Transverse colon (tissue), 4 donors: ENCODE results near the gene KHDC4. TPM values are rescaled to one million over a fixed set of nuclear protein-coding genes. Genes with fewer than 3 reads are reported as not detected.

ENCODE experiments used
- DNase-seq: peaks from one replicate; pipeline ENCODE4 v3.0.0-alpha.2; 2019
- H3K27ac ChIP-seq, 4 donors: fragments of 200-600 bp; sonication (generic); 2 replicates each; pipeline ENCODE4 v1.5.1; 2016 to 2018; ENCODE audit warnings: inconsistent platforms in 4 of 4
- H3K27me3 ChIP-seq: fragments of 200-600 bp; sonication (generic); 2 replicates; pipeline ENCODE4 v1.5.1; 2017; ENCODE audit warnings: inconsistent platforms
- H3K36me3 ChIP-seq, 4 donors: fragments of 200-600 bp; sonication (generic); 2 replicates each; pipeline ENCODE4 v1.5.1; 2017 to 2019; ENCODE audit warnings: inconsistent platforms in 4 of 4
- H3K4me1 ChIP-seq, 4 donors: fragments of 200-600 bp; sonication (generic); 2 replicates each; pipeline ENCODE4 v1.5.1; 2017 to 2020; ENCODE audit warnings: inconsistent platforms in 4 of 4
- H3K4me3 ChIP-seq, 4 donors: fragments of 200-600 bp; sonication (generic); 1 replicate in 1 of 4; 2 replicates in 3 of 4; pipeline versions ENCODE4 v1.5.1 to v1.6.1; 2017 to 2019; ENCODE audit warnings: inconsistent platforms in 4 of 4
- H3K9me3 ChIP-seq, 2 donors: fragments of 200-600 bp; sonication (generic); 2 replicates each; pipeline ENCODE4 v1.5.1; 2017 to 2019; ENCODE audit warnings: inconsistent platforms in 2 of 2
- EP300 ChIP-seq: sonication (generic); formaldehyde crosslinking; IDR thresholded peaks from one replicate; pipeline ENCODE4 v1.6.1; 2017; ENCODE audit warnings: antibody characterized with exemption, low read depth
- POLR2A ChIP-seq: fragments of 450-650 bp; IDR thresholded peaks from one replicate; pipeline ENCODE4 v1.6.1; 2016; ENCODE audit warnings: antibody characterized with exemption, mild to moderate bottlenecking, moderate library complexity
- POLR2AphosphoS5 ChIP-seq, 3 donors: sonication (generic); formaldehyde crosslinking; IDR thresholded peaks; one replicate each; pipeline ENCODE4 v1.6.1; 2016; ENCODE audit warnings: antibody characterized with exemption in 3 of 3
- WGBS, 2 donors: methylation state at CpG; one replicate each; pipeline ENCODE4 v1.1.5; 2018; ENCODE audit warnings: low coverage in 1 of 2; 5-methylcytosine and 5-hydroxymethylcytosine counted together
- in situ Hi-C, 4 donors: fragments of 200-750 bp; cut with MboI; loops; one replicate each; pipeline versions ENCODE4 v1.15.0 to v1.15.1; 2017; ENCODE audit warnings: low sequenced_read_pairs in 3 of 4, low pct_ligation_motif_present in 1 of 4, low pct_unique_long_range_greater_than_20kb in 1 of 4
- intact Hi-C: fragments of 100-400 bp; cut with DNase I; formaldehyde crosslinking; loops from one replicate; pipeline ENCODE4 v1.15.1; 2023; ENCODE audit warnings: low total_unique reads
- total RNA-seq, 4 donors: library from RNA; depleted of rRNA; stranded (reverse); fragments of >200 nt; gene quantifications; one replicate each; pipeline ENCODE4 v1.1.0, GENCODE V29; 2016
- TF ChIP-seq, protein P1 (sequence below), 5 experiments: fragments of 200-600 bp in 3 of 5; fragments of 450-650 bp in 2 of 5; sonication (generic) in 3 of 5; IDR thresholded peaks; 1 replicate in 2 of 5; 2 replicates in 3 of 5; pipeline ENCODE4 v1.5.1; 2016 to 2017; ENCODE audit warnings: antibody characterized with exemption in 5 of 5, inconsistent platforms in 3 of 5, mild to moderate bottlenecking in 2 of 5, moderate library complexity in 1 of 5

KHDC4 gene
- total RNA-seq, 4 donors from 2014 or later = 76.2 to 158 (median 98.7) TPM

GRCh38 chr1:155946633-155947219 is 12.5 kb upstream of the KHDC4 start:
- Histone ChIP-seq H3K9me3 (no peaks in the 10 kb centered on the region), H3K4me3 (no peak overlapping the region), H3K27ac (peak overlapping the region; percentile 89 to 92 (median 90)), H3K27me3 (no peaks in the 10 kb centered on the region), H3K4me1 (peaks cover 34 to 56% (median 47%) of the 10 kb centered on the region in 4 donors), H3K36me3 (peaks cover 0 to 50% (median 24%) of the 10 kb centered on the region in 4 donors)
- no peak for TF ChIP-seq POLR2A
- in situ Hi-C loops (no loop called here), intact Hi-C loops (no loop called here)
- DNase-seq = no peak
- WGBS, 2 donors = 75% methylated on average over 7 to 8 of the region's 8 CpGs

DNA sequence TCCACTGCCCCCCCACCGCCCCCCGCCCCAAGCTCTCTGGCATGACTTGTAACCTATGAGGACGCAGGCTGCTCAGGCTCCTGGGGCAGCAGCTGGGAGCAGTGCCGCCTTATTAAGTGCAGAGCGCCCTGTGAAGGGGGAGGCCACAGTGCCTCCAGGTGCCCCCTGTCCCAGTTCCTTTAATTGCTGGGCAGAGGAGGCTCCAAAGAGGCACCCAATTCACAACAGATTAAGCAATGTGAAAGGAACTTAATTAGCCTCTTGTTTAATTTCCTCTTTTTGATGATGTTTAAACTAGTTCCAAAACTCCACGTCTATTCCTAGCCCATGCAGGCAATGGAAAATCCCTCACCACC is 10.2 kb upstream of the KHDC4 start:
- intact Hi-C loops (no loop called here), in situ Hi-C loops (no loop called here)
- Histone ChIP-seq H3K36me3 (peaks cover 0 to 27% (median 13%) of the 10 kb centered on the region in 4 donors), H3K9me3 (no peaks in the 10 kb centered on the region), H3K4me1 (peaks cover 40 to 79% (median 67%) of the 10 kb centered on the region in 4 donors), H3K4me3 (no peak overlapping the region), H3K27ac (peak overlapping the region; percentile 89 to 92 (median 90)), H3K27me3 (no peaks in the 10 kb centered on the region)
- 0 to 7% methylated on average over 1 to 6 of the region's 6 CpGs for WGBS, 2 donors
- TF ChIP-seq EP300 (no peak), POLR2AphosphoS5 (IDR thresholded peaks at IDR 0.05) (no peak), POLR2A (no peak)
- TF ChIP-seq, protein P1, sequence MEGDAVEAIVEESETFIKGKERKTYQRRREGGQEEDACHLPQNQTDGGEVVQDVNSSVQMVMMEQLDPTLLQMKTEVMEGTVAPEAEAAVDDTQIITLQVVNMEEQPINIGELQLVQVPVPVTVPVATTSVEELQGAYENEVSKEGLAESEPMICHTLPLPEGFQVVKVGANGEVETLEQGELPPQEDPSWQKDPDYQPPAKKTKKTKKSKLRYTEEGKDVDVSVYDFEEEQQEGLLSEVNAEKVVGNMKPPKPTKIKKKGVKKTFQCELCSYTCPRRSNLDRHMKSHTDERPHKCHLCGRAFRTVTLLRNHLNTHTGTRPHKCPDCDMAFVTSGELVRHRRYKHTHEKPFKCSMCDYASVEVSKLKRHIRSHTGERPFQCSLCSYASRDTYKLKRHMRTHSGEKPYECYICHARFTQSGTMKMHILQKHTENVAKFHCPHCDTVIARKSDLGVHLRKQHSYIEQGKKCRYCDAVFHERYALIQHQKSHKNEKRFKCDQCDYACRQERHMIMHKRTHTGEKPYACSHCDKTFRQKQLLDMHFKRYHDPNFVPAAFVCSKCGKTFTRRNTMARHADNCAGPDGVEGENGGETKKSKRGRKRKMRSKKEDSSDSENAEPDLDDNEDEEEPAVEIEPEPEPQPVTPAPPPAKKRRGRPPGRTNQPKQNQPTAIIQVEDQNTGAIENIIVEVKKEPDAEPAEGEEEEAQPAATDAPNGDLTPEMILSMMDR (IDR thresholded peaks at IDR 0.05) = no peak
- DNase-seq = no peak

DNA sequence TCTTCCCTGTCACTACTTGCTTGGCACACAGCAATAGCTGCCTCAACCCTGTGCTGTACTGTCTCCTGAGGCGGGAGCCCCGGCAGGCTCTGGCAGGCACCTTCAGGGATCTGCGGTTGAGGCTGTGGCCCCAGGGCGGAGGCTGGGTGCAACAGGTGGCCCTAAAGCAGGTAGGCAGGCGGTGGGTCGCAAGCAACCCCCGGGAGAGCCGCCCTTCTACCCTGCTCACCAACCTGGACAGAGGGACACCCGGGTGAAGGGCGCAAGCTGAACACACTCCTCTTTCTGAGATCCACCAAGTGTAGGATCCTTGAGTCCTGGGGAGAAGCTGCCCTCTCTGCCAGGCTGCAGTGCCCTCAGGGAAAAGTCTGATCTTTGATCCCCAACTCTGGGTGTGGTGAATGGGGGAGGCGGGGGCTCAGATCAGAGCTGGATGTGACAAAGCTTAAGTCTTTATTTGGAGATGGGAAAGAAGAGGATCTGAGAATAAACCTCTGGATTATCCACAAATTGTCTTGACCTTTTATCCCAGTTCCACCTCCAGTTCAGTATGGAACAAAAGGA is 8.4 kb upstream of the KHDC4 start:
- peak; percentile 78 for DNase-seq
- no peaks in the 10 kb centered on the region for H3K27me3 ChIP-seq
- intact Hi-C loops (no loop called here), in situ Hi-C loops (no loop called here)
- peaks cover 40 to 87% (median 69%) of the 10 kb centered on the region in 4 donors for H3K4me1 ChIP-seq
- no peak for TF ChIP-seq EP300
- peak; percentile 67 for TF ChIP-seq POLR2A
- TF ChIP-seq, protein P1 (IDR thresholded peaks at IDR 0.05) = no peak
- TF ChIP-seq POLR2AphosphoS5 (IDR thresholded peaks at IDR 0.05) = peak; percentile 66 to 77 (median 69)
- H3K4me3 ChIP-seq = peak overlapping the region in 3 of 4 donors; percentile 20 to 36 (median 32)
- 50% methylated on average over 11 of the region's 11 CpGs; no CpG with 5 or more reads in 1 of the 2 donors for WGBS, 2 donors
- H3K27ac ChIP-seq = peak overlapping the region; percentile 89 to 92 (median 90)
- H3K36me3 ChIP-seq = peaks cover 0 to 11% (median 5%) of the 10 kb centered on the region in 4 donors
- no peaks in the 10 kb centered on the region for H3K9me3 ChIP-seq

- Histone ChIP-seq H3K27ac (peak overlapping the region; percentile 89 to 92 (median 90)), H3K4me1 (peaks cover 40 to 84% (median 69%) of the 10 kb centered on the region in 4 donors), H3K36me3 (peaks cover 0 to 4% (median 1%) of the 10 kb centered on the region in 4 donors), H3K4me3 (peak overlapping the region in 3 of 4 donors; percentile 20 to 36 (median 32)), H3K9me3 (no peaks in the 10 kb centered on the region), H3K27me3 (no peaks in the 10 kb centered on the region)
- WGBS, 2 donors = 61% methylated on average over 29 of the region's 29 CpGs; no CpG with 5 or more reads in 1 of the 2 donors
- peak; percentile 41 for DNase-seq
- peak in 2 of 3 donors; percentile 14 to 46 for TF ChIP-seq POLR2AphosphoS5 (IDR thresholded peaks at IDR 0.05)
- TF ChIP-seq, protein P1 (IDR thresholded peaks at IDR 0.05) = no peak
- intact Hi-C loops (no loop called here), in situ Hi-C loops (no loop called here)
Observed at GRCh38 chr1:155941845-155942531, 7.8 kb upstream of the KHDC4 start.
